ENCODE results near the gene CSTPP1. TPM values are rescaled to one million over a fixed set of nuclear protein-coding genes. Genes with fewer than 3 reads are reported as not detected.

Gene CSTPP1
- total RNA-seq, 1 donor from 2014 or later = 66.1 TPM

GRCh38 chr11:46999217-46999616, 62.7 kb downstream of the CSTPP1 start:
- Mint-ChIP-seq H3K4me3 (ENCODE audit: low read depth) (no peak overlapping the region), H3K9me3 (ENCODE audit: low read depth) (peaks cover 17% of the 10 kb centered on the region), H3K36me3 (ENCODE audit: insufficient read depth) (peaks cover 26% of the 10 kb centered on the region), H3K27me3 (no peaks in the 10 kb centered on the region), H3K27ac (no peak overlapping the region), H3K4me1 (ENCODE audit: low read depth) (peaks cover 8% of the 10 kb centered on the region)
- no peak for DNase-seq (ENCODE audit: low spot score, unreplicated experiment)
- no peak for TF ChIP-seq CTCF (IDR thresholded peaks at IDR 0.05; ENCODE audit: unreplicated experiment)

- Mint-ChIP-seq H3K9me3 (ENCODE audit: low read depth) (peaks cover 17% of the 10 kb centered on the region), H3K4me1 (ENCODE audit: low read depth) (peaks cover 15% of the 10 kb centered on the region), H3K27ac (no peak overlapping the region), H3K36me3 (ENCODE audit: insufficient read depth) (peaks cover 26% of the 10 kb centered on the region), H3K27me3 (no peaks in the 10 kb centered on the region), H3K4me3 (ENCODE audit: low read depth) (no peak overlapping the region)
- DNase-seq (ENCODE audit: low spot score, unreplicated experiment) = no peak
- TF ChIP-seq CTCF (IDR thresholded peaks at IDR 0.05; ENCODE audit: unreplicated experiment) = no peak
Observed at GRCh38 chr11:47000033-47000432, 63.5 kb downstream of the CSTPP1 start.

GRCh38 chr11:47001781-47002181, 65.2 kb downstream of the CSTPP1 start:
- peaks cover 14% of the 10 kb centered on the region for H3K4me1 Mint-ChIP-seq (ENCODE audit: low read depth)
- no peak for DNase-seq (ENCODE audit: low spot score, unreplicated experiment)
- peaks cover 9% of the 10 kb centered on the region for H3K9me3 Mint-ChIP-seq (ENCODE audit: low read depth)
- H3K4me3 Mint-ChIP-seq (ENCODE audit: low read depth) = no peak overlapping the region
- H3K27ac Mint-ChIP-seq = no peak overlapping the region
- TF ChIP-seq CTCF (IDR thresholded peaks at IDR 0.05; ENCODE audit: unreplicated experiment) = no peak
- H3K36me3 Mint-ChIP-seq (ENCODE audit: insufficient read depth) = peaks cover 12% of the 10 kb centered on the region
- H3K27me3 Mint-ChIP-seq = no peaks in the 10 kb centered on the region

- peaks cover 3% of the 10 kb centered on the region for H3K9me3 Mint-ChIP-seq (ENCODE audit: low read depth)
- no peak overlapping the region for H3K27ac Mint-ChIP-seq
- H3K4me3 Mint-ChIP-seq (ENCODE audit: low read depth) = no peak overlapping the region
- DNase-seq (ENCODE audit: low spot score, unreplicated experiment) = no peak
- H3K27me3 Mint-ChIP-seq = no peaks in the 10 kb centered on the region
- TF ChIP-seq CTCF (IDR thresholded peaks at IDR 0.05; ENCODE audit: unreplicated experiment) = no peak
- H3K36me3 Mint-ChIP-seq (ENCODE audit: insufficient read depth) = peaks cover 7% of the 10 kb centered on the region
- peaks cover 14% of the 10 kb centered on the region for H3K4me1 Mint-ChIP-seq (ENCODE audit: low read depth)
Observed at GRCh38 chr11:47002390-47002789, 65.8 kb downstream of the CSTPP1 start.

- peaks cover 14% of the 10 kb centered on the region for H3K4me1 Mint-ChIP-seq (ENCODE audit: low read depth)
- no peaks in the 10 kb centered on the region for H3K27me3 Mint-ChIP-seq
- peak overlapping the region; percentile 15 for H3K27ac Mint-ChIP-seq
- H3K36me3 Mint-ChIP-seq (ENCODE audit: insufficient read depth) = peaks cover under 1% of the 10 kb centered on the region
- H3K9me3 Mint-ChIP-seq (ENCODE audit: low read depth) = no peaks in the 10 kb centered on the region
- no peak for TF ChIP-seq CTCF (IDR thresholded peaks at IDR 0.05; ENCODE audit: unreplicated experiment)
- H3K4me3 Mint-ChIP-seq (ENCODE audit: low read depth) = no peak overlapping the region
- DNase-seq (ENCODE audit: low spot score, unreplicated experiment) = no peak
Observed at GRCh38 chr11:47003180-47003877, 66.8 kb downstream of the CSTPP1 start.

All from progenitor cell of endocrine pancreas (in vitro differentiated cells).